ENCODE measurements around the gene ST6GALNAC3. TPM values are rescaled to one million over a fixed set of nuclear protein-coding genes. Genes with fewer than 3 reads are reported as not detected.
A peak's percentile ranks its signal among the peaks of the same experiment; 100 is the strongest.

Gene ST6GALNAC3
- total and polyA plus RNA-seq, 2 experiments from 2014 or later, result 29.4 to 33.3 TPM

GRCh38 chr1:76154206-76154956, 79.8 kb downstream of the ST6GALNAC3 start:
- Histone ChIP-seq H3K9me3 (ENCODE audit: low read depth) (no peaks in the 10 kb centered on the region), H3K4me1 (ENCODE audit: insufficient read depth) (peaks cover 6% of the 10 kb centered on the region), H3K9me2 (replicated peaks; ENCODE audit: insufficient read depth) (no peaks in the 10 kb centered on the region), H2AFZ (peak overlapping the region; percentile 19), H3K4me2 (peak overlapping the region; percentile 65), H3K27ac (no peak overlapping the region), H3K4me3 (no peak overlapping the region), H4K20me1 (ENCODE audit: insufficient read depth, poor library complexity, severe bottlenecking) (no peaks in the 10 kb centered on the region), H3K36me3 (replicated peaks; ENCODE audit: insufficient read depth, low read depth) (no peaks in the 10 kb centered on the region), H3K27me3 (no peaks in the 10 kb centered on the region), H3K79me2 (peaks cover 13% of the 10 kb centered on the region)
- TF ChIP-seq EZH2phosphoT487 (IDR thresholded peaks at IDR 0.05; ENCODE audit: low read depth, severe bottlenecking, unreplicated experiment), result no peak
- peak; percentile 98 for TF ChIP-seq CTCF (IDR thresholded peaks at IDR 0.05; ENCODE audit: poor library complexity)
- WGBS (ENCODE audit: low lambda C conversion rate, missing lambda C conversion rate), result 42% methylated on average over 17 of the region's 17 CpGs
- DNase-seq (ENCODE audit: low spot score), result peak; percentile 82

GRCh38 chr1:76156987-76157386, 82.4 kb downstream of the ST6GALNAC3 start:
- Histone ChIP-seq H3K4me3 (no peak overlapping the region), H3K9me2 (replicated peaks; ENCODE audit: insufficient read depth) (no peaks in the 10 kb centered on the region)

GRCh38 chr1:76158126-76158525, 83.6 kb downstream of the ST6GALNAC3 start:
- Histone ChIP-seq H4K20me1 (ENCODE audit: insufficient read depth, poor library complexity, severe bottlenecking) (no peaks in the 10 kb centered on the region), H3K27ac (no peak overlapping the region), H3K27me3 (no peaks in the 10 kb centered on the region), H3K4me1 (ENCODE audit: insufficient read depth) (peaks cover 15% of the 10 kb centered on the region), H3K36me3 (replicated peaks; ENCODE audit: insufficient read depth, low read depth) (no peaks in the 10 kb centered on the region), H3K4me2 (no peak overlapping the region), H3K9me3 (ENCODE audit: low read depth) (no peaks in the 10 kb centered on the region), H3K9me2 (replicated peaks; ENCODE audit: insufficient read depth) (no peaks in the 10 kb centered on the region), H3K79me2 (peaks cover 4% of the 10 kb centered on the region), H3K4me3 (no peak overlapping the region), H2AFZ (no peak overlapping the region)
- WGBS (ENCODE audit: low lambda C conversion rate, missing lambda C conversion rate), result 55% methylated on average over 4 of the region's 4 CpGs
- DNase-seq (ENCODE audit: low spot score), result no peak
- no peak for TF ChIP-seq EZH2phosphoT487 (IDR thresholded peaks at IDR 0.05; ENCODE audit: low read depth, severe bottlenecking, unreplicated experiment)
- no peak for TF ChIP-seq CTCF (IDR thresholded peaks at IDR 0.05; ENCODE audit: poor library complexity)

More at GRCh38 chr1:76156987-76157386, 82.4 kb downstream of the ST6GALNAC3 start:
- Histone ChIP-seq H3K36me3 (replicated peaks; ENCODE audit: insufficient read depth, low read depth) (no peaks in the 10 kb centered on the region), H3K4me2 (no peak overlapping the region), H4K20me1 (ENCODE audit: insufficient read depth, poor library complexity, severe bottlenecking) (no peaks in the 10 kb centered on the region), H3K27me3 (no peaks in the 10 kb centered on the region), H3K27ac (no peak overlapping the region), H3K79me2 (peaks cover 4% of the 10 kb centered on the region), H2AFZ (no peak overlapping the region), H3K9me3 (ENCODE audit: low read depth) (no peaks in the 10 kb centered on the region), H3K4me1 (ENCODE audit: insufficient read depth) (peaks cover 12% of the 10 kb centered on the region)
- no peak for DNase-seq (ENCODE audit: low spot score)
- 85% methylated on average over 4 of the region's 4 CpGs for WGBS (ENCODE audit: low lambda C conversion rate, missing lambda C conversion rate)
- TF ChIP-seq EZH2phosphoT487 (IDR thresholded peaks at IDR 0.05; ENCODE audit: low read depth, severe bottlenecking, unreplicated experiment) (no peak), EZH2 (IDR thresholded peaks at IDR 0.05; ENCODE audit: borderline replicate concordance) (no peak), CTCF (IDR thresholded peaks at IDR 0.05; ENCODE audit: poor library complexity) (no peak)

All from hepatocyte (in vitro differentiated cells).